Mucosa of descending colon (tissue), 3 donors: ENCODE results near the gene MAPK7. TPM values are rescaled to one million over a fixed set of nuclear protein-coding genes. Genes with fewer than 3 reads are reported as not detected.

Source experiments
- ATAC-seq: fragments of 200-7000 bp; cut with Tn5 transposase; one replicate; pipeline ENCODE4 v1.9.1; 2020; ENCODE audit warnings: mild to moderate bottlenecking, moderate library complexity
- DNase-seq, 3 donors: peaks; one replicate each; pipeline ENCODE4 v3.0.0-alpha.2; 2020
- H3K36me3 ChIP-seq: fragments of 200-600 bp; one replicate; pipeline ENCODE4 v1.8.0; 2021; ENCODE audit warnings: low read depth, mild to moderate bottlenecking
- H3K4me1 ChIP-seq: fragments of 200-600 bp; one replicate; pipeline ENCODE4 v1.8.0; 2021; ENCODE audit warnings: low read depth, mild to moderate bottlenecking
- H3K4me3 ChIP-seq: fragments of 200-600 bp; one replicate; pipeline ENCODE4 v1.8.0; 2021; ENCODE audit warnings: mild to moderate bottlenecking
- H3K9me3 ChIP-seq: fragments of 200-600 bp; one replicate; pipeline ENCODE4 v1.8.0; 2021; ENCODE audit warnings: mild to moderate bottlenecking
- intact Hi-C, 2 donors: fragments of 100-400 bp; cut with DNase I in 1 of 2; cut with micrococcal nuclease in 1 of 2; formaldehyde crosslinking; loops; one replicate each; pipeline versions ENCODE4 v1.11.0 to v1.11.1; 2022; cut with DNase I, micrococcal nuclease
- total RNA-seq, 3 donors: library from RNA; stranded (reverse); fragmentation: NEBNext Ultra II Directional in 2 of 3; extraction: Animal tissue kit (Norgen Biotek cat#: 25700) in 2 of 3; gene quantifications; one replicate each; pipeline versions ENCODE4 v1.2.1 to v1.2.4, GENCODE V29; 2021 to 2023
- TF ChIP-seq, protein P1 (sequence below): fragments of 200-600 bp; IDR thresholded peaks from one replicate; pipeline ENCODE4 v1.8.0; 2022; ENCODE audit warnings: antibody characterized with exemption, mild to moderate bottlenecking
- donor health status: DM: no; HTN: no; CAD: no; lungs with moderate emphysema.
- donor health status: DM: no; HTN: no; CAD: no.
- donor health status: DM: no; HTN: yes; CAD: no.

The MAPK7 gene
- total RNA-seq, 3 donors from 2014 or later, result 36.9 to 48.6 (median 47.5) TPM

DNA sequence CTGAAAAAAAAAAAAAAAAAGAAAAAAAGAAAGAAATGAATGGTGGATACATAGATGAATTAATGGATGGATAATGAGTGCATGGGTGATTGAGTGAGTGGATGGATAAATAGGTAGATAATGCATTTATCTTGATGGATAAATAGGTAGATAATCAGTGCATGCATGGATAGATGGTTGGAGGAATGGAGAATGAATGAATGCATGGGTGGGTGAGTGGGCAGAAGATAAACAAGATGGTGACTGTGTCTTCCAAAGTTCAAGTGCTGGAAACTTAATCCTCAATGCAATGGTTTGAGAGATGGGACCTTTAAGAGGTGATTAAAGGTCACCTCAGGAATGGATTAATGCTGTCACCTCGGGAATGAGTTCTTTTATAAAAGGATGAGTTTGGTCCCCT lies 26.0 kb downstream of the MAPK7 start:
- Histone ChIP-seq H3K4me3 (no peak overlapping the region), H3K36me3 (no peaks in the 10 kb centered on the region), H3K9me3 (no peaks in the 10 kb centered on the region), H3K4me1 (peaks cover 22% of the 10 kb centered on the region)
- TF ChIP-seq, protein P1, sequence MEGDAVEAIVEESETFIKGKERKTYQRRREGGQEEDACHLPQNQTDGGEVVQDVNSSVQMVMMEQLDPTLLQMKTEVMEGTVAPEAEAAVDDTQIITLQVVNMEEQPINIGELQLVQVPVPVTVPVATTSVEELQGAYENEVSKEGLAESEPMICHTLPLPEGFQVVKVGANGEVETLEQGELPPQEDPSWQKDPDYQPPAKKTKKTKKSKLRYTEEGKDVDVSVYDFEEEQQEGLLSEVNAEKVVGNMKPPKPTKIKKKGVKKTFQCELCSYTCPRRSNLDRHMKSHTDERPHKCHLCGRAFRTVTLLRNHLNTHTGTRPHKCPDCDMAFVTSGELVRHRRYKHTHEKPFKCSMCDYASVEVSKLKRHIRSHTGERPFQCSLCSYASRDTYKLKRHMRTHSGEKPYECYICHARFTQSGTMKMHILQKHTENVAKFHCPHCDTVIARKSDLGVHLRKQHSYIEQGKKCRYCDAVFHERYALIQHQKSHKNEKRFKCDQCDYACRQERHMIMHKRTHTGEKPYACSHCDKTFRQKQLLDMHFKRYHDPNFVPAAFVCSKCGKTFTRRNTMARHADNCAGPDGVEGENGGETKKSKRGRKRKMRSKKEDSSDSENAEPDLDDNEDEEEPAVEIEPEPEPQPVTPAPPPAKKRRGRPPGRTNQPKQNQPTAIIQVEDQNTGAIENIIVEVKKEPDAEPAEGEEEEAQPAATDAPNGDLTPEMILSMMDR, result no peak
- intact Hi-C loops, result no loop called here
- no peak for DNase-seq
- no peak for ATAC-seq

DNA sequence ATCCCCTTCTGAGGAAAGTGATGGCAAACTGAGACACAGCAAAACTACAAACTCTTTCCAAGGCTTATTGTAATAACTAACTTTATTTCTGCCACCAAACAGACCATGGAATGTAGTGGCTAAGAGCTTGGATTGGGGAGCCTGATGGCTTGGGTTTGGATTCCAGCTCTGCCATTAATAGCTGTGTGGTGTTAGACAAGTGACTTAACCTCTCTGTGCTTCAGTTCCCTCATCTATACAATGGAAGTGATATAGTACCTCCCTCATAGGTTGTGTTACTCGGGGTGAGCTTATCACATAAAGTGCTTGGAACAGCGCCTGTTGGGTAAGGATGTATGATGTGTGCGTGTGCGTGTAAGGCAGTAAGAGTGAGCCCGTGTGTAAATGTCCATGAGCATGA lies 26.8 kb downstream of the MAPK7 start:
- no peaks in the 10 kb centered on the region for H3K9me3 ChIP-seq
- no peak overlapping the region for H3K4me3 ChIP-seq
- H3K4me1 ChIP-seq, result peaks cover 21% of the 10 kb centered on the region
- ATAC-seq, result no peak
- TF ChIP-seq, protein P1, result no peak
- H3K36me3 ChIP-seq, result no peaks in the 10 kb centered on the region
- no peak for DNase-seq
- intact Hi-C loops, result no loop called here

DNA sequence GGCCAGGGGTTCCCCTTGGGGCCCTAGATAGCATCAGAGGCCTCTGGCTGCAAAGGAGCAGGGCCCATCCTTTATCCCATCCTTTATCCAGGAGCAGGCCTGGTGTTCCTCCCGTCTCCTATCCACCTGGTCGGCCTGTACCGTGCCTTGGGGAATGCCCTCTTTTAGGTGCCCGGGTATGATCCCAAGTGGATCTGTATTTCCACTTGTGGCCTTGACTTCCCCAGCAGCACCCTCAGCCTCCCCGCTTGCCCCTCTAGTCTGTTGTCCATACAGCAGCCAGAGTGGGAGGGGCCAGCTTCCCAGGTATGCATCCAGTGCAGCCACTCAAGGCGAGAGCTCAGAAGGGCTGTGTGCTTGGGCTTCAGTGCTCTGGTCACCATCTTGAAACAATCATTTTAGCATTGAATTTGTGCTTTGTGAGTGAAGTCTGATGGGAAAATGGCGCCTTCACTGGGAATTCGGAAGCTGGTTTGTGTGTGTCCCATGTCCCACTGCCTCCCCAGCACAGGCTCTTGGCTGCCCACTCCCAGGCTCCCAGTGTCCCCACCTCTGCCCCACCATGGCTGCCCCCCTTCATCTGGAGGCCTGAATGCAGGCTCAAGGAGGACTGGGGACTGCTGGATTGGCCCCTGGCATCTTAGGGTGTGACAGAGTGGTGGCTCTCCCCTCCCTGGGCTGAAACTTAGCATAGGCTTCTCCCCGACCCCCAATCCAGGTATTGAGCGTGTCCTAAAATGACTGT lies 29.5 kb downstream of the MAPK7 start:
- intact Hi-C loops, result no loop called here
- Histone ChIP-seq H3K4me3 (no peak overlapping the region), H3K4me1 (no peaks in the 10 kb centered on the region), H3K9me3 (no peaks in the 10 kb centered on the region), H3K36me3 (no peaks in the 10 kb centered on the region)
- ATAC-seq (no peak), DNase-seq (no peak)
- TF ChIP-seq, protein P1, result no peak

DNA sequence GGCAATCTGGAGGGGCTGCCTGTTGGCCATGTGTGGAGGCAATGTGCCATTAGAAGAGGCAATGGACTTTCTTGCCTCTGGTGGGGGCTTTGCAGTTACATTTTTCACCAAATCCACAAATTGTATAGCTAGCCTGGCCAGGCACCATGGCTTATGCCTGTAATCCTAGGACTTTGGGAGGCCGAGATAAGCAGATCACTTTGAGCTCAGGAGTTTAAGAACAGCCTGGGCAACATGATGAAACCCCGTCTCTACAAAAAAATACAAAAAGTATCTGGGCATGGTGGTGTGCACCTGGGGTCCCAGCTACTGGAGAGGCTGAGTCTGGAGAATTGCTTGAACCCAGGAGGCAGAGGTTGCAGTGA lies 30.0 kb downstream of the MAPK7 start:
- TF ChIP-seq, protein P1, result no peak
- H3K36me3 ChIP-seq, result no peaks in the 10 kb centered on the region
- ATAC-seq, result no peak

DNA sequence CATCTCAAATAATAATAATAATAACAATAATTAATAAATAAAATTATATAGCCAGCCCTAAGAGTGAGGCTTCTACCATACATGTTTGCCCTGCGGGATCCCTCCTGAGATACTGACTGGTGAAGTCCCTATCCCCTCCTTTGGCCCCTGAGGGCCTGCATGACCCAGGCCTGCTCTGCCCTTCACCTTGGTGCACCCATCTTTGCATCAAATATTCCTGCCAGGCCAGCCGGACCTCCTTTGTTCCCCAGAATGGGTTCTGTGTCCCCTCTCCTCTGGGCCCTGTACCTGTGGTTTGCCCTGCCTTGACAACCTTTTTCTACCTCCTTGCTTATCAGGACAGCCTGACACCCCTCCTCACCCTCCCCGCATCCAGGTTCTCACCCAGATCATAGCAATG lies 30.8 kb downstream of the MAPK7 start:
- Histone ChIP-seq H3K9me3 (no peaks in the 10 kb centered on the region), H3K36me3 (no peaks in the 10 kb centered on the region), H3K4me3 (no peak overlapping the region), H3K4me1 (no peaks in the 10 kb centered on the region)
- DNase-seq (no peak), ATAC-seq (no peak)
- intact Hi-C loops, result no loop called here
- TF ChIP-seq, protein P1, result no peak

More for the DNA sequence above, 30.0 kb downstream of the MAPK7 start:
- H3K9me3 ChIP-seq, result no peaks in the 10 kb centered on the region
- no peak overlapping the region for H3K4me3 ChIP-seq
- no peak for DNase-seq
- intact Hi-C loops, result no loop called here
- H3K4me1 ChIP-seq, result no peaks in the 10 kb centered on the region

DNA sequence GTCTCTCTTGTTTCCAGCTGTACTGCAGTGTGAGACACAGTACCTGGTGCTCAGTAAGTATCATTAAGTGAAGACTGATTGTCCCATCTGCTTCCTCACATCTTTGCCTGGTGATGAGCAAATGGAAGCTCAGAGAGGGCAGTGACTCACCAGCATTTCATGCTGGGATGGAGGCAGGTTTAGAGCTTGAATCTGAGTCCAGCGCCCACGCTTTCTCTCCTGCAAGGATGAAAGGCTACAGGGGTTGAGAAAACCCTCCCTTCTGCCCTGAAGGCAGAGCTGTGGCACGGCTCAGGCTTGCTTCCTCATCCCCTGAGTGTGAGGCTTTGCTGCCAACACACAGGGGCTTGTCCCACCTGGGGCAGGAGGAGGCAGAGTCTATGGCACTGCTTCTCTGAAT lies 31.2 kb downstream of the MAPK7 start:
- Histone ChIP-seq H3K4me1 (no peaks in the 10 kb centered on the region), H3K4me3 (no peak overlapping the region), H3K9me3 (no peaks in the 10 kb centered on the region), H3K36me3 (no peaks in the 10 kb centered on the region)
- intact Hi-C loops, result no loop called here
- DNase-seq (no peak), ATAC-seq (no peak)
- TF ChIP-seq, protein P1, result no peak
